ENCODE data around the gene C3orf18.
A peak's percentile ranks its signal among the peaks of the same experiment; 100 is the strongest.

The C3orf18 gene

DNA sequence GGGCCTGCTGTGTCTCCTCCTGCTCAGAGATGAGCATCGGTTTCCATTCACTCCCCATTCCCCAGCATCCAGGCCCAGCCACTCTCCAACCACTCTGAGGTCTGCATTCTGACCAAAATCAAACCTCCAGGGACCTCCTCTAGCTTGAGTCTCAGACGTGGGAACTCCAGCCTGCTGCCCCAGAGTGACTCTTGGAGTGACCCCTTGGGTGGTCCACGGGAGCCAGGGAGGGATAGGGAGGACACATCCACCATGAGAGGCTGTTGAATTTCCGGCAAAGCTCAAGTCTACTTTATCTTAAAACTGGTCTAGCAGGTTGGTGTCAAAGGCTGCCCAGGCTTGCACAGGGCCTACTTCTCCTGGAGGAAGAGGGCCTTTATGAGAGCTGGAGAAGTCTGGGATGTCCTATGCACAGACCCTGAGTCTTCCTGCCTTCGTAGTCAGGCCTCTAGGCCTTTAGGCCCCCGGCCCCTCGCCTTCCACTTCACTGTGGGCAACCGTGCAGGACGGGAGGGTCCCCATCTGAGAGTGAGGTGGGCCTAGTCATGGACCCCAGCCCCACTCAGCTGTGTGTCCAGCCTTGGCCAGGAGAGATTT is 35.1 kb upstream of the C3orf18 start:
- H3K27me3 ChIP-seq (ENCODE audit: control insufficient read depth in 1 of 2, insufficient read depth in 2 of 2, low read length in 2 of 2) = no peaks in the 10 kb centered on the region
- H3K27ac ChIP-seq (ENCODE audit: low read length) = peak overlapping the region; percentile 99
- H3K9me3 ChIP-seq (ENCODE audit: control insufficient read depth in 2 of 2, low read length in 2 of 2) = no peaks in the 10 kb centered on the region
- H3K9ac ChIP-seq (ENCODE audit: low read length in 2 of 2) = peak overlapping the region; percentile 78 to 79
- H3K36me3 ChIP-seq (ENCODE audit: control insufficient read depth in 2 of 2, insufficient read depth in 2 of 2, low read length in 2 of 2) = peaks cover 13 to 18% of the 10 kb centered on the region in 2 donors
- peak overlapping the region in 1 of 2 donors; percentile 64 for H3K4me3 ChIP-seq (ENCODE audit: low read length in 2 of 2)
- peaks cover 45% of the 10 kb centered on the region for H3K4me1 ChIP-seq (ENCODE audit: control insufficient read depth, insufficient read depth, low read length)

DNA sequence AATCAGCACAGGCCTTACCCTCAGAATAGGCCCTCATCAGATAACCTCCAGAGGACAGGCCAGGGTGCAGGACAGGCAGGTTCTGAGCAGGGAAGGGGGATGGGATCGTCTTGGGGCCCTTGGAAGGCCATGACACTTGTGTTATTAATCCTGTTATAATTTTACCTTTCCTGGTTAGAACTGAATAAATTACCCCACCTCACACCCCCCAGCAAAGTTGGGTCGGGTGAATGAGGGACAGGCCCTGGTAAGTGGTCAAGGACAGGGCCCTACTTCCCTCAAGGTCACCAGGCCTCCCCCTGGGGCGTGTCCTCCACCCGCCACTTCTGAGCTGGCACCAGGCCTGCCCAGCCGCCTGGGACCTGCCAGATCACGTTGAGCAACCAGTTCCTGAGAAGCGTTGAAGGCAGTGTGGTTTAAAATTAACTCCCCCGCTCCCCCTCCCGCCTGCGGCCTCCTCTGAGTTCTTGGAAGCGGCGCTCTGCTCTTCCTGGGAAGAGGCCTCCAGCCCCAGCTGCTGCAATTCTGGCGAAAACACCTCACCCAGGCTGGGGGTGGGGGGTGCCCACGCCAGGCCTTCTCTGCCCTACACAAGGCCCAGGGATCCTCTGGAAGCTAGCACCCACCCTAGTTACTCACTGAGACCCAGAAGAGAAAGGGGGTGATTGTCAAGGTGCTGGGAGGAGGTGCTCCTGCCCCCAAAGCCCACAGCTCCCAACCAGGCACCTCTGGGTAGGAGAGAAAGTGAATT is 33.5 kb upstream of the C3orf18 start:
- Histone ChIP-seq H3K9ac (ENCODE audit: low read length in 2 of 2) (peak overlapping the region; percentile 78 to 88), H3K9me3 (ENCODE audit: control insufficient read depth in 2 of 2, low read length in 2 of 2) (no peaks in the 10 kb centered on the region), H3K36me3 (ENCODE audit: control insufficient read depth in 2 of 2, insufficient read depth in 2 of 2, low read length in 2 of 2) (peaks cover 9 to 12% of the 10 kb centered on the region in 2 donors), H3K27me3 (ENCODE audit: control insufficient read depth in 1 of 2, insufficient read depth in 2 of 2, low read length in 2 of 2) (no peaks in the 10 kb centered on the region), H3K27ac (ENCODE audit: low read length) (peak overlapping the region; percentile 99), H3K4me3 (ENCODE audit: low read length in 2 of 2) (peak overlapping the region; percentile 47 to 64), H3K4me1 (ENCODE audit: control insufficient read depth, insufficient read depth, low read length) (peaks cover 45% of the 10 kb centered on the region)

DNA sequence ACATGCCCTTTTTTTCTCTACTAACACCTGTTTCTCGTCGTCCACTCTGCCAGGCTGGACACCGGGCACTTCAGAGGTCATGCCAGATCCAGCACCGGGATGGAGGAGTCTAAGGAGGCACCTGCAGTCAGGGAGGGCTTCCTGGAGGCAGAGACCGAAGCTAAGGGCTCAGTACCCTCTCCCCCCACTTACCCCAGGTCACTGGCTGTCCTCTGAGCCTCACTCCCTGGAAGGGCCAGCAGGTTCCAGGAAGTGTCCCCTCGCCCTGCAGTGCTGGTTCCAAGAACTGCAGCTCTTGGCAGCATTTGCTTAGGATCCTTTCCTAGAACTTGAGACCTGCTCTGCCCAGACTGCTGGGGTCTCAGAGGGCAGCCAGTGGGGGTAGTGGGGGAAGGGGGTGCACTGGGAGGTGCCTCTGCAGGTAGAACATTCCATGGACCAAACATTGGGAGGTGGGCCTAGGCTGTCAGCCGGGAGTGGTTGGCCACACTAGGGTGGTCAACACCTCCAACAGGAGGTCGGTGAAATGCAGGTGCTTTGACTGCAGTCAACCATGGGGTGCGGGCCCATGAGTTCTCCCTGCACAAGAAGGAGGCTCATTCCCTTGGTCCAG is 32.7 kb upstream of the C3orf18 start:
- no peaks in the 10 kb centered on the region for H3K27me3 ChIP-seq (ENCODE audit: control insufficient read depth in 1 of 2, insufficient read depth in 2 of 2, low read length in 2 of 2)
- peak overlapping the region; percentile 73 to 78 for H3K9ac ChIP-seq (ENCODE audit: low read length in 2 of 2)

DNA sequence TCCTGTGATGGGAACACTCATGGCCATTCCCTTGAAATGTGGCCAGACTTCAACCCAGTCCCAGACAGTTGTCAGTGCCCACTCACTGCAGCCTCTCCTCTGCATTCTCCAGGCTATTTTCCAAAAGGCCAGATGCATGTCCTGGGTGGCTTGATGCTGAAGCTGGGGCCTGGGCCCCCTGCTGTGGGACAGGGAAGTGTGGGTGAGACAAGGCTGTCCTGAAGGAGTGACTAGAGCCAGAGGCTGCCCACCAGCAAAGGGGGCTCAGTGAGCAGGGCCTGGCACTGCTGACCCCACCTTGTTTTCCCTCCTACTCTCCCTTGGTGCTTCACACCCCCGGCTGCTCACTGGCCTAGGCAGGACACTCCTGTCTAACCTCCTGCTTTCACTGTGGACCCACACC is 32.2 kb upstream of the C3orf18 start:
- H3K9me3 ChIP-seq (ENCODE audit: control insufficient read depth in 2 of 2, low read length in 2 of 2) = no peaks in the 10 kb centered on the region
- peak overlapping the region; percentile 99 for H3K27ac ChIP-seq (ENCODE audit: low read length)
- H3K27me3 ChIP-seq (ENCODE audit: control insufficient read depth in 1 of 2, insufficient read depth in 2 of 2, low read length in 2 of 2) = no peaks in the 10 kb centered on the region
- peaks cover 41% of the 10 kb centered on the region for H3K4me1 ChIP-seq (ENCODE audit: control insufficient read depth, insufficient read depth, low read length)
- H3K36me3 ChIP-seq (ENCODE audit: control insufficient read depth in 2 of 2, insufficient read depth in 2 of 2, low read length in 2 of 2) = peaks cover 3 to 7% of the 10 kb centered on the region in 2 donors
- H3K4me3 ChIP-seq (ENCODE audit: low read length in 2 of 2) = peak overlapping the region in 1 of 2 donors; percentile 47
- H3K9ac ChIP-seq (ENCODE audit: low read length in 2 of 2) = peak overlapping the region; percentile 73 to 78

More for the DNA sequence above, 32.7 kb upstream of the C3orf18 start:
- H3K9me3 ChIP-seq (ENCODE audit: control insufficient read depth in 2 of 2, low read length in 2 of 2) = no peaks in the 10 kb centered on the region
- H3K4me3 ChIP-seq (ENCODE audit: low read length in 2 of 2) = peak overlapping the region; percentile 44 to 47
- H3K4me1 ChIP-seq (ENCODE audit: control insufficient read depth, insufficient read depth, low read length) = peaks cover 42% of the 10 kb centered on the region
- peak overlapping the region; percentile 99 for H3K27ac ChIP-seq (ENCODE audit: low read length)
- peaks cover 7 to 9% of the 10 kb centered on the region in 2 donors for H3K36me3 ChIP-seq (ENCODE audit: control insufficient read depth in 2 of 2, insufficient read depth in 2 of 2, low read length in 2 of 2)

DNA sequence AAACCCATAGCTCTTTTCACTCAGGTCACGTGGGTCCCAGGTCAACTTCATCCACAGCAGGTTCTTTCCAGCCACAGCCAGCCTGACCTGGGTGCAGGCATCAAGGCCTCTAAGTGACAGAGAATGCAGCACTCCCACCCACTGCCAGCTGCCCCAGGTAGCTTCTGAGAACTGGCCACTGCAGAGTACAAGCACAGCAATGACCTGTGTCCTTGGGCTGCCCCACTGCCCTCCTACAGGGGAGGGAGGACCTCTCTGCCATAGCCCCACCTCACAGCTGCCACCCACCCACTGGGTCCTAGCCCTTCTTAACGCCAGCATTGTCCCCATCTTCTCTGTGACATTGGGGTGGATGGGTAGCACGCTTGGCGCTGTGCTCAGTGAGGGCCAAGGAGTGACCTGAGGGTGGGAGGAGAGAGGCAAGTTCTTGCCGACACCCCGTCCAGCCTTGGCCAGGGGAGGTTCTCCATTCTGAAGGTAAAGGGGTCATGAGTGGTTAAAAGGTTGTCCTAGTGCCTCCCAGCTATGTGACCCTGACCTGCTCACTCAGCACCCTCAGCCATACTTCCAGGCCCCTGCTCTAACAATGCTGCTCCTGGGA is 31.7 kb upstream of the C3orf18 start:
- Histone ChIP-seq H3K4me3 (ENCODE audit: low read length in 2 of 2) (no peak overlapping the region), H3K9ac (ENCODE audit: low read length in 2 of 2) (no peak overlapping the region), H3K27ac (ENCODE audit: low read length) (no peak overlapping the region), H3K36me3 (ENCODE audit: control insufficient read depth in 2 of 2, insufficient read depth in 2 of 2, low read length in 2 of 2) (peaks cover 0 to 4% of the 10 kb centered on the region in 2 donors), H3K9me3 (ENCODE audit: control insufficient read depth in 2 of 2, low read length in 2 of 2) (no peaks in the 10 kb centered on the region), H3K27me3 (ENCODE audit: control insufficient read depth in 1 of 2, insufficient read depth in 2 of 2, low read length in 2 of 2) (no peaks in the 10 kb centered on the region), H3K4me1 (ENCODE audit: control insufficient read depth, insufficient read depth, low read length) (peaks cover 44% of the 10 kb centered on the region)

DNA sequence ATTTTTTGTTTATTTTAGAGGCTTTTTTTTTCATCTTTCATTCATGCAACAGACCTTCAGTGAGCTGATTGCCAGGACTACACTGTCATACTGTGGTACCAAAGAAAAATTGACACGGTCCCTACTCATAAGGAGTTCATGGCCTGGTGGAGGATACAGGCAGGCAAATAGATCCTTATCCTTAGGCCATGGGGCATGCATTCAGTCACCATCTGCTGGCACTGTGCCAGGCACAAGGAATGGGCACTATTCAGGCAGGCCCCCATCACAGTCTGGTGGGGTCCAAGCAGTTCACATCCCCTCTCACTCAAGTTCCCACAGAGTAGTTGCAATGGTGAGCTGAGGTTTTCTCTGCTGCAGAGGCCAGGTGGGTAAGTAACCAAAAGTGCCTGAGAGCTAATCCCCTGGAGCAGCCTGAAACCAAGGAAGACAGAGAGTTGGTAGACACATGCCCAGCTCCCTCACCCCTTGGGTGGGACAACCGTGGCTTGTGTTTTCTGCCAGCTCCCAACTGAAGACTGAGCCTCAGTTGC is 26.8 kb upstream of the C3orf18 start:
- H3K9me3 ChIP-seq (ENCODE audit: control insufficient read depth in 2 of 2, low read length in 2 of 2) = no peaks in the 10 kb centered on the region
- no peak overlapping the region for H3K9ac ChIP-seq (ENCODE audit: low read length in 2 of 2)
- no peak overlapping the region for H3K27ac ChIP-seq (ENCODE audit: low read length)
- H3K4me3 ChIP-seq (ENCODE audit: low read length in 2 of 2) = no peak overlapping the region
- no peaks in the 10 kb centered on the region for H3K27me3 ChIP-seq (ENCODE audit: control insufficient read depth in 1 of 2, insufficient read depth in 2 of 2, low read length in 2 of 2)
- H3K4me1 ChIP-seq (ENCODE audit: control insufficient read depth, insufficient read depth, low read length) = peaks cover 18% of the 10 kb centered on the region
- H3K36me3 ChIP-seq (ENCODE audit: control insufficient read depth in 2 of 2, insufficient read depth in 2 of 2, low read length in 2 of 2) = no peaks in the 10 kb centered on the region

DNA sequence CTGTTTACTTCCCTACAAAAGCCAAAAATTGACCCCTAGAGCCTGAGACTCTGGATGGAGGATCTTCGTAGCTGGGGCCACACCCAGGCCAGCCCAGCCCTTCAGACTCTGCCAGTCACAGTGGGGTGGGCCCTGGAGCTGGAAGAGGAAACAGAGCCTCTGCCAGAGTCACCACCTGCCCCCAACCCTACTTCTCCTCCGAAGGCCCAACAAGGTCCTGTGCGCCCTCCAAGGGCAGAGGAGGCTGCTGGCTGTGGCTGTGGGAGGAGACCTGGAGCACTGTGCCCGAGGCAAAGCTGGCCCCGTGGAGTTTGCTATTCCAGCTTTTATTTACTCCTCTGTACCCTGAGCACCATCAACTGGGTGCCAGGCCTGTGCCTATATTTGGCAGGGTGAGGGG is 25.0 kb upstream of the C3orf18 start:
- no peak overlapping the region for H3K4me3 ChIP-seq (ENCODE audit: low read length in 2 of 2)
- H3K27ac ChIP-seq (ENCODE audit: low read length) = no peak overlapping the region
- peaks cover 15% of the 10 kb centered on the region for H3K4me1 ChIP-seq (ENCODE audit: control insufficient read depth, insufficient read depth, low read length)
- H3K9me3 ChIP-seq (ENCODE audit: control insufficient read depth in 2 of 2, low read length in 2 of 2) = no peaks in the 10 kb centered on the region
- no peaks in the 10 kb centered on the region for H3K27me3 ChIP-seq (ENCODE audit: control insufficient read depth in 1 of 2, insufficient read depth in 2 of 2, low read length in 2 of 2)
- H3K36me3 ChIP-seq (ENCODE audit: control insufficient read depth in 2 of 2, insufficient read depth in 2 of 2, low read length in 2 of 2) = no peaks in the 10 kb centered on the region
- no peak overlapping the region for H3K9ac ChIP-seq (ENCODE audit: low read length in 2 of 2)

DNA sequence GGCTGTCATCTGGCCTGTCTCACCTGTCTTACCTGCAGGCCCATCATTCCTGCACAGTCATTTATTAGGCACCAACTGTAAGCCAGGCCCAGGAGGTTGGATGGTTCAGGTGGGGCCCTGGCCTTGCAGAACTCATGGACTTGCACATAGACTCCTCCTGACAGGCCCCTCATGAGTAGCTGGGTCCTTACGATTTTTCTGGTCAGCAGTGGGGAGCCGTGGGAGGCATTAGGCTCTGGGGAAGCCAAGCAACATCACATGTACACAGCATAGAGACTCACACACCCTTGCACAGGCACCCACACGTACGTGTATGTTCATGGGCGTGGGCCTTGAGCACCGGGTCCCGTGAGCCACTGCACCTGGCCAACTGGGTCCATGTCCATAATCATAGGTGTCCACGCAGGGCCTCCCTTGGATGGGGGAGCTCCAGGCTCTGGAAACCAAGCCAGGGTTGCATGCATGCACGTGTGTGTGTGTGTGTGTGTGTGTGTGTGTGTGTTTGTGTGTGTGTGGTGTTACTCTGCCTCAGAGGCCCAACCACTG is 23.7 kb upstream of the C3orf18 start:
- peaks cover 15% of the 10 kb centered on the region for H3K4me1 ChIP-seq (ENCODE audit: control insufficient read depth, insufficient read depth, low read length)
- H3K9ac ChIP-seq (ENCODE audit: low read length in 2 of 2) = no peak overlapping the region
- no peak overlapping the region for H3K27ac ChIP-seq (ENCODE audit: low read length)
- H3K27me3 ChIP-seq (ENCODE audit: control insufficient read depth in 1 of 2, insufficient read depth in 2 of 2, low read length in 2 of 2) = no peaks in the 10 kb centered on the region
- H3K9me3 ChIP-seq (ENCODE audit: control insufficient read depth in 2 of 2, low read length in 2 of 2) = no peaks in the 10 kb centered on the region
- H3K4me3 ChIP-seq (ENCODE audit: low read length in 2 of 2) = no peak overlapping the region
- H3K36me3 ChIP-seq (ENCODE audit: control insufficient read depth in 2 of 2, insufficient read depth in 2 of 2, low read length in 2 of 2) = no peaks in the 10 kb centered on the region

DNA sequence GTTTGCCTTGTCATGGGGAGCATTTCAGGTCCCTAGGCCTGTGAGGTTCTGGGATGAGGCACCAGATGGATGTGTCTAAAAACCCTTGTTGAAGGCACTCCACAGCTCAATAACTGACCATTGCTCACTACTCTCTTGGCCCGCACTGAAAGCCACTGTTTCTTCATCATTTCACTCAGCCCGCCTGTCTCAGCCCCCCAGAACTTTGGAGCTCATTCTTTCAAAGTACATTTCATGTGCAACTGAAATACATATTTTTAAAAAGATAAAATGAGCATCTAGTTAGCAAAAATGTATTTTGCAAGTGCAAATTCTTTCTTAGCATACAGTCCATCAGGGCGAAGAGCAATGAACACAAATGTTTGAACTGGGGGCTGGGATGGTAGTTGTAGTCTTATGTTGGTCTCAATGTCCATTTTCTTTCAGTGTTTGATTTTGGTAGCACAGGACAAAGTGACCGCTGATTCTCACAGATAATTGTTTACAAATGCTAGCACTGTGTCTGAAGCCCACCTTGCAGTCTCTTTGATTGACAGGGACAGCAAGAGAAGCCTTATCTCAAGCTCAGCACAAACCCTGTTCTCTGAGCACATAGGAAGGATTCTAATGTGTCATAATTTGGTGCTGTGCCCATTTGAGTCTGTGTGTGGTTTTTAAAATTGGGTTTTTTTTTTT is 21.3 kb upstream of the C3orf18 start:
- H3K4me1 ChIP-seq (ENCODE audit: control insufficient read depth, insufficient read depth, low read length) = peaks cover 10% of the 10 kb centered on the region
- no peak overlapping the region for H3K27ac ChIP-seq (ENCODE audit: low read length)
- peaks cover 0 to 2% of the 10 kb centered on the region in 2 donors for H3K36me3 ChIP-seq (ENCODE audit: control insufficient read depth in 2 of 2, insufficient read depth in 2 of 2, low read length in 2 of 2)
- H3K27me3 ChIP-seq (ENCODE audit: control insufficient read depth in 1 of 2, insufficient read depth in 2 of 2, low read length in 2 of 2) = no peaks in the 10 kb centered on the region
- no peaks in the 10 kb centered on the region for H3K9me3 ChIP-seq (ENCODE audit: control insufficient read depth in 2 of 2, low read length in 2 of 2)
- H3K4me3 ChIP-seq (ENCODE audit: low read length in 2 of 2) = no peak overlapping the region
- no peak overlapping the region for H3K9ac ChIP-seq (ENCODE audit: low read length in 2 of 2)
